Measurements from ENCODE around the gene DYNLL2. TPM values are rescaled to one million over a fixed set of nuclear protein-coding genes. Genes with fewer than 3 reads are reported as not detected.
"Not testable (repeated sequence)": the region's sequence is repeated elsewhere in the genome, so short reads cannot be mapped to it uniquely, and the experiment has no call there.

Gene DYNLL2
- total RNA-seq, 2 donors from 2014 or later: 34.3 to 41.2 TPM

GRCh38 chr17:58097384-58098088 lies 14.3 kb downstream of the DYNLL2 start:
- Histone ChIP-seq H3K9me3 (no peaks in the 10 kb centered on the region), H3K27ac (no peak overlapping the region), H3K4me1 (no peaks in the 10 kb centered on the region), H3K36me3 (no peaks in the 10 kb centered on the region), H3K9ac (ENCODE audit: low read depth in 2 of 2, low read length in 2 of 2) (no peak overlapping the region), H3K4me3 (no peak overlapping the region), H3K27me3 (no peaks in the 10 kb centered on the region)
- no peak for TF ChIP-seq CTCF (IDR thresholded peaks at IDR 0.05)
- DNase-seq: no peak
- intact Hi-C loops (cut with DNase I): no loop called here

GRCh38 chr17:58100506-58100905 lies 17.3 kb downstream of the DYNLL2 start:
- no peak for DNase-seq
- intact Hi-C loops (cut with DNase I): no loop called here
- Histone ChIP-seq H3K27me3 (no peaks in the 10 kb centered on the region), H3K9me3 (no peaks in the 10 kb centered on the region), H3K4me3 (no peak overlapping the region), H3K9ac (ENCODE audit: low read depth in 2 of 2, low read length in 2 of 2) (no peak overlapping the region), H3K36me3 (no peaks in the 10 kb centered on the region), H3K27ac (no peak overlapping the region), H3K4me1 (no peaks in the 10 kb centered on the region)
- TF ChIP-seq CTCF (IDR thresholded peaks at IDR 0.05): no peak

GRCh38 chr17:58101898-58102297 lies 18.7 kb downstream of the DYNLL2 start:
- H3K27ac ChIP-seq; H3K4me1 ChIP-seq; intact Hi-C loops (cut with DNase I); H3K36me3 ChIP-seq; H3K9ac ChIP-seq (ENCODE audit: low read depth in 2 of 2, low read length in 2 of 2); DNase-seq; H3K9me3 ChIP-seq; H3K27me3 ChIP-seq; H3K4me3 ChIP-seq: not testable (repeated sequence)

GRCh38 chr17:58105093-58105492 lies 21.9 kb downstream of the DYNLL2 start:
- no peaks in the 10 kb centered on the region for H3K27me3 ChIP-seq
- no peak overlapping the region for H3K4me3 ChIP-seq
- intact Hi-C loops (cut with DNase I): no loop called here
- H3K9ac ChIP-seq (ENCODE audit: low read depth in 2 of 2, low read length in 2 of 2): no peak overlapping the region
- TF ChIP-seq CTCF (IDR thresholded peaks at IDR 0.05): no peak
- H3K27ac ChIP-seq: no peak overlapping the region
- no peaks in the 10 kb centered on the region for H3K4me1 ChIP-seq
- H3K9me3 ChIP-seq: no peaks in the 10 kb centered on the region
- no peaks in the 10 kb centered on the region for H3K36me3 ChIP-seq
- DNase-seq: no peak

GRCh38 chr17:58107306-58107705 lies 24.1 kb downstream of the DYNLL2 start:
- no peak overlapping the region for H3K27ac ChIP-seq
- no peak for TF ChIP-seq CTCF (IDR thresholded peaks at IDR 0.05)
- intact Hi-C loops (cut with DNase I): no loop called here

GRCh38 chr17:58109197-58109596 lies 26.0 kb downstream of the DYNLL2 start:
- no peaks in the 10 kb centered on the region for H3K36me3 ChIP-seq
- DNase-seq: no peak
- H3K27me3 ChIP-seq: no peaks in the 10 kb centered on the region
- TF ChIP-seq CTCF (IDR thresholded peaks at IDR 0.05): no peak
- intact Hi-C loops (cut with DNase I): no loop called here
- no peak overlapping the region for H3K27ac ChIP-seq
- no peak overlapping the region for H3K4me3 ChIP-seq
- no peak overlapping the region for H3K9ac ChIP-seq (ENCODE audit: low read depth in 2 of 2, low read length in 2 of 2)
- no peaks in the 10 kb centered on the region for H3K9me3 ChIP-seq
- H3K4me1 ChIP-seq: no peaks in the 10 kb centered on the region

More at GRCh38 chr17:58107306-58107705, 24.1 kb downstream of the DYNLL2 start:
- Histone ChIP-seq H3K4me3 (no peak overlapping the region), H3K9me3 (no peaks in the 10 kb centered on the region), H3K4me1 (no peaks in the 10 kb centered on the region), H3K36me3 (no peaks in the 10 kb centered on the region), H3K27me3 (no peaks in the 10 kb centered on the region), H3K9ac (ENCODE audit: low read depth in 2 of 2, low read length in 2 of 2) (no peak overlapping the region)
- DNase-seq: no peak
